Measurements from ENCODE around the gene NRIP2. TPM values are rescaled to one million over a fixed set of nuclear protein-coding genes. Genes with fewer than 3 reads are reported as not detected.

Gene NRIP2
- total RNA-seq, 1 experiment from 2014 or later = not detected

GRCh38 chr12:2804393-2805142 is 30.3 kb downstream of the NRIP2 start:
- Histone ChIP-seq H3K36me3 (ENCODE audit: control insufficient read depth, insufficient read depth, low read length) (peaks cover 13% of the 10 kb centered on the region), H3K4me3 (ENCODE audit: low read depth in 2 of 2, low read length in 2 of 2) (no peak overlapping the region), H3K4me1 (ENCODE audit: control insufficient read depth, insufficient read depth, low read length) (no peaks in the 10 kb centered on the region), H3K27ac (ENCODE audit: low read length) (no peak overlapping the region), H3K27me3 (ENCODE audit: control insufficient read depth, insufficient read depth, low read length) (no peaks in the 10 kb centered on the region), H3K9me3 (ENCODE audit: control insufficient read depth, insufficient read depth, low read depth, low read length) (no peaks in the 10 kb centered on the region)
- no peak for TF ChIP-seq SIN3A (IDR thresholded peaks at IDR 0.05; ENCODE audit: borderline replicate concordance, insufficient read depth, low read depth, low read length)
- TF ChIP-seq, protein P1, sequence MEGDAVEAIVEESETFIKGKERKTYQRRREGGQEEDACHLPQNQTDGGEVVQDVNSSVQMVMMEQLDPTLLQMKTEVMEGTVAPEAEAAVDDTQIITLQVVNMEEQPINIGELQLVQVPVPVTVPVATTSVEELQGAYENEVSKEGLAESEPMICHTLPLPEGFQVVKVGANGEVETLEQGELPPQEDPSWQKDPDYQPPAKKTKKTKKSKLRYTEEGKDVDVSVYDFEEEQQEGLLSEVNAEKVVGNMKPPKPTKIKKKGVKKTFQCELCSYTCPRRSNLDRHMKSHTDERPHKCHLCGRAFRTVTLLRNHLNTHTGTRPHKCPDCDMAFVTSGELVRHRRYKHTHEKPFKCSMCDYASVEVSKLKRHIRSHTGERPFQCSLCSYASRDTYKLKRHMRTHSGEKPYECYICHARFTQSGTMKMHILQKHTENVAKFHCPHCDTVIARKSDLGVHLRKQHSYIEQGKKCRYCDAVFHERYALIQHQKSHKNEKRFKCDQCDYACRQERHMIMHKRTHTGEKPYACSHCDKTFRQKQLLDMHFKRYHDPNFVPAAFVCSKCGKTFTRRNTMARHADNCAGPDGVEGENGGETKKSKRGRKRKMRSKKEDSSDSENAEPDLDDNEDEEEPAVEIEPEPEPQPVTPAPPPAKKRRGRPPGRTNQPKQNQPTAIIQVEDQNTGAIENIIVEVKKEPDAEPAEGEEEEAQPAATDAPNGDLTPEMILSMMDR (IDR thresholded peaks at IDR 0.05) = no peak
- no peak for TF ChIP-seq POLR2AphosphoS5 (IDR thresholded peaks at IDR 0.05; ENCODE audit: low read depth, low read length)
- no peak for TF ChIP-seq TCF7L2 (IDR thresholded peaks at IDR 0.05; ENCODE audit: low read depth, low read length)
- TF ChIP-seq, protein P2, sequence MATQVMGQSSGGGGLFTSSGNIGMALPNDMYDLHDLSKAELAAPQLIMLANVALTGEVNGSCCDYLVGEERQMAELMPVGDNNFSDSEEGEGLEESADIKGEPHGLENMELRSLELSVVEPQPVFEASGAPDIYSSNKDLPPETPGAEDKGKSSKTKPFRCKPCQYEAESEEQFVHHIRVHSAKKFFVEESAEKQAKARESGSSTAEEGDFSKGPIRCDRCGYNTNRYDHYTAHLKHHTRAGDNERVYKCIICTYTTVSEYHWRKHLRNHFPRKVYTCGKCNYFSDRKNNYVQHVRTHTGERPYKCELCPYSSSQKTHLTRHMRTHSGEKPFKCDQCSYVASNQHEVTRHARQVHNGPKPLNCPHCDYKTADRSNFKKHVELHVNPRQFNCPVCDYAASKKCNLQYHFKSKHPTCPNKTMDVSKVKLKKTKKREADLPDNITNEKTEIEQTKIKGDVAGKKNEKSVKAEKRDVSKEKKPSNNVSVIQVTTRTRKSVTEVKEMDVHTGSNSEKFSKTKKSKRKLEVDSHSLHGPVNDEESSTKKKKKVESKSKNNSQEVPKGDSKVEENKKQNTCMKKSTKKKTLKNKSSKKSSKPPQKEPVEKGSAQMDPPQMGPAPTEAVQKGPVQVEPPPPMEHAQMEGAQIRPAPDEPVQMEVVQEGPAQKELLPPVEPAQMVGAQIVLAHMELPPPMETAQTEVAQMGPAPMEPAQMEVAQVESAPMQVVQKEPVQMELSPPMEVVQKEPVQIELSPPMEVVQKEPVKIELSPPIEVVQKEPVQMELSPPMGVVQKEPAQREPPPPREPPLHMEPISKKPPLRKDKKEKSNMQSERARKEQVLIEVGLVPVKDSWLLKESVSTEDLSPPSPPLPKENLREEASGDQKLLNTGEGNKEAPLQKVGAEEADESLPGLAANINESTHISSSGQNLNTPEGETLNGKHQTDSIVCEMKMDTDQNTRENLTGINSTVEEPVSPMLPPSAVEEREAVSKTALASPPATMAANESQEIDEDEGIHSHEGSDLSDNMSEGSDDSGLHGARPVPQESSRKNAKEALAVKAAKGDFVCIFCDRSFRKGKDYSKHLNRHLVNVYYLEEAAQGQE (IDR thresholded peaks at IDR 0.05; ENCODE audit: insufficient read depth in 1 of 2, low read depth in 2 of 2, low read length in 1 of 2) = no peak
- intact Hi-C loops (cut with micrococcal nuclease; ENCODE audit: unreplicated experiment) = no loop called here
- ChIA-PET CTCF (no interaction called here), POLR2A (interaction anchor here (0.6 kb wide), 1 partner anchor 38 kb away, joined by 3 read pairs; no protein-coding TSS in a partner anchor)
- no TSS peak for BruUV-seq (replicated peaks)
- in situ Hi-C loops (cut with HindIII; ENCODE audit: low pct_unique_long_range_greater_than_20kb, low sequenced_read_pairs) = no loop called here
- ATAC-seq (no peak), DNase-seq (ENCODE audit: low read depth, low spot score) (no peak)

- Histone ChIP-seq H3K4me1 (ENCODE audit: control insufficient read depth, insufficient read depth, low read length) (no peaks in the 10 kb centered on the region), H3K4me3 (ENCODE audit: low read depth in 2 of 2, low read length in 2 of 2) (no peak overlapping the region), H3K9me3 (ENCODE audit: control insufficient read depth, insufficient read depth, low read depth, low read length) (no peaks in the 10 kb centered on the region), H3K36me3 (ENCODE audit: control insufficient read depth, insufficient read depth, low read length) (peaks cover 13% of the 10 kb centered on the region), H3K27me3 (ENCODE audit: control insufficient read depth, insufficient read depth, low read length) (no peaks in the 10 kb centered on the region), H3K27ac (ENCODE audit: low read length) (no peak overlapping the region)
- TF ChIP-seq, protein P1 (IDR thresholded peaks at IDR 0.05) = no peak
- no peak for TF ChIP-seq POLR2AphosphoS5 (IDR thresholded peaks at IDR 0.05; ENCODE audit: low read depth, low read length)
- TF ChIP-seq, protein P2 (IDR thresholded peaks at IDR 0.05; ENCODE audit: insufficient read depth in 1 of 2, low read depth in 2 of 2, low read length in 1 of 2) = no peak
- TF ChIP-seq TCF7L2 (IDR thresholded peaks at IDR 0.05; ENCODE audit: low read depth, low read length) = no peak
- no peak for TF ChIP-seq SIN3A (IDR thresholded peaks at IDR 0.05; ENCODE audit: borderline replicate concordance, insufficient read depth, low read depth, low read length)
- in situ Hi-C loops (cut with HindIII; ENCODE audit: low pct_unique_long_range_greater_than_20kb, low sequenced_read_pairs) (no loop called here), intact Hi-C loops (cut with micrococcal nuclease; ENCODE audit: unreplicated experiment) (no loop called here)
- ATAC-seq (no peak), DNase-seq (ENCODE audit: low read depth, low spot score) (no peak)
- TSS peak; percentile 95 for BruUV-seq (replicated peaks)
- ChIA-PET POLR2A (interaction anchor here (0.6 kb wide), 1 partner anchor 39 kb away, joined by 3 read pairs; no protein-coding TSS in a partner anchor), CTCF (no interaction called here)
Observed at GRCh38 chr12:2803635-2804392, 31.0 kb downstream of the NRIP2 start.

Measured in Panc1 (cell line).